ENCODE results near the gene REM2. TPM values are rescaled to one million over a fixed set of nuclear protein-coding genes. Genes with fewer than 3 reads are reported as not detected.

The REM2 gene
- total and polyA plus RNA-seq, 2 donors, result 0.16 to 0.38 TPM

DNA sequence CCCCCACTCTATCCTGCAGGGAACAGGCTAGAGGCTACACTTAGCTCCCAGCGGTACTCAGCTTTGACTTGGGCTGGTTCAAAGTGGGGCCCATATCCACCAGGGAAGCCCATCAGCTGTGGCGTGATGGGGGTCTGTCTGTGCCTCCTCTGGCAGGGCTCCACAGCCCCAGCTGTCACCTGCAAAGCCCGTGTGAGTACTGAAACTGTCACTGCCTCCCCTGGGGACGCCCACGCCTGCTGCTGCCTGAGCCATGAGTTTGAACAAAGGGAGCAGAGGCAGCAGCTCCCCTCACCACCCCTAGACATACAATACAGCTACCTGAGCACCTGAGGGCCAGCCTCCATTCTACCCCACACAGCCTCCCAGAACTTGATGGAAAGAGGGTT is 5.0 kb downstream of the REM2 start:
- Histone ChIP-seq H3K27ac (ENCODE audit: low read depth) (no peak overlapping the region), H3K4me3 (ENCODE audit: low read depth, low read length) (no peak overlapping the region), H3K36me3 (ENCODE audit: insufficient read depth) (no peaks in the 10 kb centered on the region), H3K4me1 (ENCODE audit: insufficient read depth) (peaks cover 2% of the 10 kb centered on the region)
- DNase-seq (ENCODE audit: extremely low spot score), result no peak
- 80% methylated on average over 5 of the region's 5 CpGs for WGBS

DNA sequence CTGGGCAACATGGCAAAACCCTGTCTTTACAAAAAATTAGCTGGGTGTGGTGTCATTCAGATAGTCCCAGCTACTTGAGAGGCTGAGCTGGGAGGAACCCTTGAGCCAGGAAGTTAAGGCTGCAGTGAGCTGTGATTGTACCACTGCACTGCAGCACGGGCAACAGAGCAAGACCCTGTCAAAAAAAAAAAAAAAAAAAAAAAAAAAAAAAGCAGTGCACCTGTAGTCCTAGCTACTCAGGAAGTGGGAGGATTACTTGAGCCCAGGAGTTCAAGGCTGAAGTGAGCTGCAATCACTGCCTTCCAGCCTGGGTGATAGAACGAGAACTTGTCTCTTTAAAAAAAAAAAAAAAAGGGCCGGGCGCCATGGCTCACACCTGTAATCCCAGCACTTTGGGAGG is 5.6 kb downstream of the REM2 start:
- Histone ChIP-seq H3K36me3 (ENCODE audit: insufficient read depth) (no peaks in the 10 kb centered on the region), H3K27ac (ENCODE audit: low read depth) (no peak overlapping the region), H3K4me1 (ENCODE audit: insufficient read depth) (no peaks in the 10 kb centered on the region), H3K4me3 (ENCODE audit: low read depth, low read length) (no peak overlapping the region)
- DNase-seq (ENCODE audit: extremely low spot score), result no peak
- WGBS, result 79% methylated on average over 4 of the region's 4 CpGs

DNA sequence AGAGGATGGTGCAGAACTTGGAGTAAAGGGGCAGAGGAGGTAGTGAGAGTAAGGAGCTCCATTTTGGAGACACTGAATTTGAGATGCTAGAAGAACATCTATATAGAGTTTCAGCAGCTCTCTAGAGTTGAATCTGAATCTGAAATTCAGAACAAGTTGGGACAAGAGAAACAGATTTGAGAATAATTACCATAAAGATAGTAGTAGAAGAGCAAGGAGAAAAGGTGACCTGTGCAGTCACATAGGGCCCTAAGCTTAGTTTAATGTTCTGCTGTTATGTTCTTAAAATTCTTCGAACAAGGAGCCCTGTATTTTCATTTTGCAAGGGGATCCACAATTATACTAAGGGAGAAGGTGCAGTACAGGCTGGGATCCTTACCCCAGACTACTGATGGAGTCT is 7.4 kb downstream of the REM2 start:
- H3K36me3 ChIP-seq (ENCODE audit: insufficient read depth), result no peaks in the 10 kb centered on the region
- no peak overlapping the region for H3K27ac ChIP-seq (ENCODE audit: low read depth)
- WGBS, result 84% methylated on average over 1 of the region's 1 CpG
- H3K4me3 ChIP-seq (ENCODE audit: low read depth, low read length), result no peak overlapping the region
- H3K4me1 ChIP-seq (ENCODE audit: insufficient read depth), result no peaks in the 10 kb centered on the region
- no peak for DNase-seq (ENCODE audit: extremely low spot score)

DNA sequence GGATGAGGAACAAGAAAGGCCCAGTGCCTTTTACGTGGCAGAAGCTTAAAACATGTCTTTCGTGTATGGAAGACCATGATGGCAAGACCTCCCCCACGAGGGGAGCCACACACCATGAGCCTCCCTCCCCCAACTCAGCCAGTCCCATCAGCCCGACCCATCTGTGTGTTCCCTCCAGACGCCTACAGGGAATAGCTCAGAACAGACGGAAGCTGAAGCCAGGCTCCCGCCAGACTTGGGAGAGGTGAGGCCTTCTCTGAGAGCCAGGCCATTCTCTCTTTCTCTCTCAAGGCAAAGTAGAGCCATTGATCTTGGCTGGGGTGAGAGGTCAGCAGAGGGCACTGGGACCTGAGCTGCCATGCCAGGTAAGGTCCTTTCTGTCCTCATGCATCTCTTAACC is 9.5 kb downstream of the REM2 start:
- Histone ChIP-seq H3K4me1 (ENCODE audit: insufficient read depth) (no peaks in the 10 kb centered on the region), H3K36me3 (ENCODE audit: insufficient read depth) (no peaks in the 10 kb centered on the region), H3K27ac (ENCODE audit: low read depth) (no peak overlapping the region), H3K4me3 (ENCODE audit: low read depth, low read length) (no peak overlapping the region)
- 81% methylated on average over 7 of the region's 7 CpGs for WGBS
- no peak for DNase-seq (ENCODE audit: extremely low spot score)

DNA sequence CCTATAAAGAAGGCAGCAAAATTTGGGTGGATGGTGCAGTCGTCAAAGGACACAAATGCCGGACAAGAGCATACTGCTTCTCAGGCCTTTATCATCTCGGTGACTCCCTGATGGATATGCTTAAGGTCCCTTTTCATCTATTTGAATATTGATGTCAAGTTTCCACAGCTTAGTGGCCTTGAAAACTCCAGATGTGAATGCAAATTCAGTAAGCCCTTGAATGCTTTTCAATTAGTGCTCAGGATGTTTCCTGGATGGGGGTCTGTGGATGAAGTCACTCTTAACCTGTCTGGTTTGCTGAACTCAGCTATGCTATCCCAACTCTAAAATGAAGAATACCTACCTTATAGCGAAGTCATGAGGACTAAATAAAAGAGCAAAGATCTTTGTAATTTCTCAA is 10.7 kb downstream of the REM2 start:
- no peak for DNase-seq (ENCODE audit: extremely low spot score)
- Histone ChIP-seq H3K4me1 (ENCODE audit: insufficient read depth) (no peaks in the 10 kb centered on the region), H3K36me3 (ENCODE audit: insufficient read depth) (no peaks in the 10 kb centered on the region), H3K27ac (ENCODE audit: low read depth) (no peak overlapping the region), H3K4me3 (ENCODE audit: low read depth, low read length) (no peak overlapping the region)
- 93% methylated on average over 4 of the region's 4 CpGs for WGBS

DNA sequence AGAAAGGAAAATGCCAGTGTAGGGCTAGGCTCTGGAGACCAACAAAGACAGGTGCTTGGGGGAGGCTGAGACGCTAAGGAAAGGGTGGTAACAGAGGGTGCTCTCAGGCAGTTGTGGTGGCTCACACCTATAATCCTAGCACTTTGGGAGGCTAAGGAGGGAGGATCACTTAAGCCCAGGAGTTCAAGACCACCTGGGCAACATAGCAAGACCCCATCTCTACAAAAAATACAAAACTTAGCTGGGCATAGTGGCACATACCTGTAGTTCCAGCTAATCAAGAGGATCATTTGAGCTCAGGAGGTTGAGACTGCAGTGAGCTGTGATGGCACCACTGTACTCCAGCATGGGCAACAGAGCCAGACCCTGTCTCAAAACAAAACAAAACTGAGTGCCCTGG is 12.4 kb downstream of the REM2 start:
- no peaks in the 10 kb centered on the region for H3K4me1 ChIP-seq (ENCODE audit: insufficient read depth)
- WGBS, result 98% methylated on average over 1 of the region's 1 CpG
- no peak for DNase-seq (ENCODE audit: extremely low spot score)
- no peak overlapping the region for H3K27ac ChIP-seq (ENCODE audit: low read depth)
- no peak overlapping the region for H3K4me3 ChIP-seq (ENCODE audit: low read depth, low read length)
- no peaks in the 10 kb centered on the region for H3K36me3 ChIP-seq (ENCODE audit: insufficient read depth)

DNA sequence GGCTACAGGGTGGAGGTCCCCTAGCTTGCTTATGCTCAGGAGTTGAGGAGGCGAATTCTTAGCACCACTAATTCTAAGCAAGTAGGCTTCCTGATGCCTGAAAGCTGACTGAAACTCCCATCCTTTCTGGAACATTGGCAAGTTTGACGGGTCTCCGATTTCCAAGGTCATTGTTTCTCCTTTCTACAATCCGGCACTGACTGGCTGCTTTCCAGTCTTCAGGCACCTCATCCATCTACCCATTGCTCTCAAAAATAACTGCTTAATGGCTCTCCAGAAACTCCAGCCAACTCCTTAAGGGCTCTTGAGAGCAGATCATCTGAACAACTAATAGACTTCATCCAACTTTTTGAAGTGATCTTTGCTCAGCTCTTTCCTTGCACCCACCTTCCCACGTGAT is 13.3 kb downstream of the REM2 start:
- no peak overlapping the region for H3K27ac ChIP-seq (ENCODE audit: low read depth)
- DNase-seq (ENCODE audit: extremely low spot score), result no peak
- H3K36me3 ChIP-seq (ENCODE audit: insufficient read depth), result no peaks in the 10 kb centered on the region
- 81% methylated on average over 5 of the region's 5 CpGs for WGBS
- no peak overlapping the region for H3K4me3 ChIP-seq (ENCODE audit: low read depth, low read length)
- no peaks in the 10 kb centered on the region for H3K4me1 ChIP-seq (ENCODE audit: insufficient read depth)

DNA sequence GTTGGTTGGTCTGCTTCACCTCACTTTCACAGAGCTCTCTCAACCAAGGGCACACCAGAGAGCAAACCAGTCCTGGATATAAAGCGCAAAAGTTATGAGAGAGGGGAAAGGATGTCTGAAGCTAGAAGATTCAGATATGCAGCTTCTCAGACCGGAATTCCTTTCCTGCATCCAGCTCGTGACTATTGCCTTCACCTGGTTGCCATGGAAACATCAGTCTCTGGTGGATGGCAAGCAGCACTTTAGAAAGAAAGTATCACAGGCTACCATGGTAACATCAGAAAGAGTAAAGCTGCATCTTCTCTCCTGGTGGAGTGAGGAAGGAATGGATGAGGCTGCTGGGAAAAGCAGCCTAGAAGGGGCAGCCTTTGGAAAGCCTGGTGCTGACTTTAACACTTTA is 13.7 kb downstream of the REM2 start:
- Histone ChIP-seq H3K4me3 (ENCODE audit: low read depth, low read length) (no peak overlapping the region), H3K4me1 (ENCODE audit: insufficient read depth) (no peaks in the 10 kb centered on the region), H3K36me3 (ENCODE audit: insufficient read depth) (no peaks in the 10 kb centered on the region), H3K27ac (ENCODE audit: low read depth) (no peak overlapping the region)
- no peak for DNase-seq (ENCODE audit: extremely low spot score)
- 89% methylated on average over 3 of the region's 3 CpGs for WGBS

DNA sequence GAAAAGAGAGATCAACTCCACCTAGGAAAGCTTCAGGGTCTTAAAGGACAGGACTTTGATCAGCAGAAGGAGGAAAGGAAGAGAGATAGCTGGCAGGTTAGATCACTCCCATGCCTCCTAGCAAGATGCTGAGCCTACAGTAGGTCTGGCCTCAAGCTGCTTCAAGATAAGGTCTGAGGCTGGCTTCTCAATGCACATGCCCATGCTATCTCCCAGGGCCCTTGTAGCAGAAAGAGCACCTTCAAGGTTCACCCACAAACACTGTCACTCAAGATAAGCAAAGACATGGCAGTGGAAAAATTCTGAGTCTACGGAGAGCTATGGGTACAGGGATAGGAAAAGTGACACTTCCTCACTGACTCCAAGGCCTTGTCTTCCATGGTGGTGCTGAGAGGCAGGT is 14.3 kb downstream of the REM2 start:
- Histone ChIP-seq H3K4me1 (ENCODE audit: insufficient read depth) (no peaks in the 10 kb centered on the region), H3K27ac (ENCODE audit: low read depth) (no peak overlapping the region), H3K36me3 (ENCODE audit: insufficient read depth) (no peaks in the 10 kb centered on the region), H3K4me3 (ENCODE audit: low read depth, low read length) (no peak overlapping the region)
- 93% methylated on average over 1 of the region's 1 CpG for WGBS
- DNase-seq (ENCODE audit: extremely low spot score), result no peak

DNA sequence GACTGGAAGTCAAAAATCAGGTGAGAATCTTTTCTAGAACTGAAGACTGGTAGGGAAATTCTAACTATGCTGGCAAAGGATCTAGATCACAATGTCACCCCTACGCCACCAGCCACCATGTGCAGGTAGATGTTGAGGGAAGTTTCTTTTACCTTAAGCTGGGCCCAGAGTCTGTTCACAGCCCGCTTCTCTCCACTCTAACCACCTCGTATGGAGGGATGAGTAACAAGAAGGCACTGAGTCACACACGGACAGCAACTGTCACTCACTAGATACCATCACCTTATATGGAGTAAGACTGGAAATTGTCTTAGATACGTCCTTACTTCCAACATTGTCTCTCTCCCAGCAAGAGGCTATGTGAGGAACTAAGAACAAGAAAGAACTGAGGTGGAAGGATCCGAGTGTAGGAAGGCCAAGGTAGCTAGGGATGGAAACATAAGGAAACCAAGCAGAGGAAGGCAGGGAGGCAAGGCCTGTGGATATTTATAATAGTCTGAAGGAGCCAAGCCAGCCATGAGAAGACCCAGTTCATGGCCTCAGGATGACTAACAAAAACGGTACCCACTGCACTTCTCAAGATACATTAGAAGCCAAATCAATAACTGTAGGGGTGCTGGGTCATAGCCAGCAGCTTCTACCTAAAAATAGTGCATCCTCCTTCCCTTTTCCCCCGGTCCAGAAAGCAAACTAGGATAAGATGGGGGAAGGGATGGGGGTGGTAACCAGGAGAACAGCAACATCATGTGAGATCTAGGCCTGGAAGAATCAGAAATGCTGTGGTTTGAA is 15.5 kb downstream of the REM2 start:
- Histone ChIP-seq H3K36me3 (ENCODE audit: insufficient read depth) (peaks cover 3% of the 10 kb centered on the region), H3K4me1 (ENCODE audit: insufficient read depth) (no peaks in the 10 kb centered on the region), H3K27ac (ENCODE audit: low read depth) (no peak overlapping the region), H3K4me3 (ENCODE audit: low read depth, low read length) (no peak overlapping the region)
- 51% methylated on average over 8 of the region's 8 CpGs for WGBS
- no peak for DNase-seq (ENCODE audit: extremely low spot score)

DNA sequence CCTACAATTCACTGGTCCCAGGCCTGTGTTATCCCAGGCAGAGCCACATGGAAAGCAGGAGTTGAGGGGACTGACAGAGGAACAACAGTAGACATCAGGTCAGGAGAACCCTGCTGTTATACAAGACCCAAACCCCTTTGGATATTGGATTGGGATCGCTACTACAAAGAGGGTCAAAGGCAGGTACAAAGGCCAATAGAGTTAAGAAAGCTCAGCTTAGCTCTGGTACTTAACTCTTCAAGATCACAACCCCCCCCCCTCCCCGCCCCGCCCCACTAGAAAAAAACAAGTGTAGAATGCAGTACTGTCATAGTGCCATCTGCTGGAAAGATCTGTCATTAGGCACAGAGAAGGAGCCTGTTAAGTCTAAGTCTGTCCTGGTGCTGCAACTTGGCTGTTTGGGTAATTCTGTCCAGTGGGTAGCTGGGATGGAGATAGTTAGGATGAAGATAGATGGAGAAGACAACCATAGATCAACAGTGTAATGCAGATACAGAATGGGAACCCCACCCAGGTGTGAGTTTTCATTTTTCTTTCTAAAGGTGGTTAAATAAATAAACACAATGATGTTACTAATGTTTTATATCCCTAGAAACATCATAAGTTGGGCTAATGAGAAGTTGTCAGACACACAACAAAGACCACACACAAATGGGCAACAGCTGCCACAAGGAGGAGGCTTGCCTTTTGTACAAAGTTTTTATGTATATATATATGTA is 17.2 kb downstream of the REM2 start:
- Histone ChIP-seq H3K27ac (ENCODE audit: low read depth) (no peak overlapping the region), H3K36me3 (ENCODE audit: insufficient read depth) (peaks cover 9% of the 10 kb centered on the region), H3K4me3 (ENCODE audit: low read depth, low read length) (no peak overlapping the region), H3K4me1 (ENCODE audit: insufficient read depth) (no peaks in the 10 kb centered on the region)
- DNase-seq (ENCODE audit: extremely low spot score), result no peak
- 27% methylated on average over 3 of the region's 3 CpGs for WGBS

DNA sequence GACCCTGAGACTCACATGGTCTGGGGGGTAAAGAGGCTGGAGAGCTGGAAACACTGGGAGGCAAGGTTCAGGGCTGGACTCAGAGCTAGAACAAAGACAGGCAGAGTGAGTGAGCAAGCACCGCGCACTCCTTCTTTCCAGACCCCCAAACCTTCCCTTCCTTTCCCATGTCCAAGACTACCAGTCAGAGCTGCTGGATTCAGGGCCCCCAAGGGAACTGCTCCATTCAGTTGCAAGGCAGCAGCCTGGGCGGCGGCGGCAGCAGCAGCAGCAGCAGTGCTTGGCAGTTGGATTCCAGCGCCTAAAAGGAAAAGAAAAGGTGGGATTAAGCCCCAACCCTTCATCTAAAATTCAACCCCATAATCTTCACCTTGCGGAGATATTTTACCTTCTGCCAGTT is 18.8 kb downstream of the REM2 start:
- Histone ChIP-seq H3K4me3 (ENCODE audit: low read depth, low read length) (no peak overlapping the region), H3K4me1 (ENCODE audit: insufficient read depth) (no peaks in the 10 kb centered on the region), H3K27ac (ENCODE audit: low read depth) (no peak overlapping the region), H3K36me3 (ENCODE audit: insufficient read depth) (peaks cover 9% of the 10 kb centered on the region)
- 90% methylated on average over 7 of the region's 7 CpGs for whole genome bisulfite sequencing
- no peak for DNase-seq (ENCODE audit: extremely low spot score)

DNA sequence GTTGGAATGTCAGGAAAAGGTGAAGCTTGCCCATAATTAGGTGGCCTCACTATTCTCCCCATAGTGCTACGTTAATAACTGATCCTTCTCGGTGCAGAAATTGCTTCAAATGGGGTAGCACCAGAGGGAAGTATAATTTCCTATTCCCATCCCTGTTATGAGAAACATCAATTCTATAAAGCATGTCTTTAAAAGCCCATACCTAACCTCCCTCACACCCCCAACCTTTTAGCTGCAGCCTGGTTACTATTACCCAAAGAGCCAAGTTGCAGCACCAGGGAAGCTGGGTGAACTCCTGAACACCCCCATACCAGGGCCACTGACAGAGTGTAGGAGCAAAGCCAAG is 20.7 kb downstream of the REM2 start:
- Histone ChIP-seq H3K36me3 (ENCODE audit: insufficient read depth) (peaks cover 10% of the 10 kb centered on the region), H3K4me3 (ENCODE audit: low read depth, low read length) (no peak overlapping the region), H3K4me1 (ENCODE audit: insufficient read depth) (no peaks in the 10 kb centered on the region), H3K27ac (ENCODE audit: low read depth) (no peak overlapping the region)
- WGBS, result 88% methylated on average over 2 of the region's 2 CpGs
- DNase-seq (ENCODE audit: extremely low spot score), result no peak

DNA sequence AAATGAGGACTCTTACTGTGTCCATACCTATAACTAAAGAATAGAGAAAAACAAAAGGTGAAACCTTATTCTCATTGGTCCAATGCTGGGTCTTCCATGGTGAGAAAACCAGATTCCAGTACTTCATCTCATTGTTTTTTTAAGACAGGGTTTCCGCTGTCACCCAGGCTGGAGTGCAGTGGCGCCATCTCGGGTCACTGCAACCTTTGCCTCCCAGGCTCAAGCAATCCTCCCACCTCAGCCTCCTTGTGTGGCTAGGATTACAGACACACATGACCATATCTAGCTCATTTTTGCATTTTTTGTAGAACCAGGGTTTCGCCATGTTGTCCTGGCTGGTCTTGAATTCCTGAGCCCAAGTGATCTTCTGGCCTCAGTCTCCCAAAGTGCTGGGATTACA is 22.6 kb downstream of the REM2 start:
- H3K27ac ChIP-seq (ENCODE audit: low read depth), result no peak overlapping the region
- WGBS, result 95% methylated on average over 4 of the region's 4 CpGs
- H3K36me3 ChIP-seq (ENCODE audit: insufficient read depth), result peaks cover 10% of the 10 kb centered on the region
- H3K4me1 ChIP-seq (ENCODE audit: insufficient read depth), result no peaks in the 10 kb centered on the region
- DNase-seq (ENCODE audit: extremely low spot score), result no peak
- no peak overlapping the region for H3K4me3 ChIP-seq (ENCODE audit: low read depth, low read length)

Data from urinary bladder (tissue), 4 donors.